ENCODE data around the gene CDS1.
A peak's percentile ranks its signal among the peaks of the same experiment; 100 is the strongest.

Gene CDS1

DNA sequence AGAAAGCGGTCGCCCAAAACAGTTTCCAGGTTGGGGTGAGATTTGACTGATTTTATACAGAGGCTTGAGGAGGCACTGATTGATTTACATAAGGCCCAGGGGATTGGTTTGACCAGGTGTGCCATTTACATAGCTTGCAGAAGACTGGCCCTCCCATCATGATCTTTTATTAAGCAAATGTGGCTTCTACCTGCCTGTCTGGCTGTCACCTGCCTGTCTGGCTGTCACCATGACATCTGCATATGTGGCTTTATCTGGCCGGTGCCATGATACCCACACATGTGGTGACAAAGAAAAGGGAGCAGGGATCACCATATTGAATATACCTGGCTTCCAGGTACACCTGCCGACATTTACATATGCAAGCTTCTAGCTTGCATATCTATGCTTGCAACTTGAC lies 17.0 kb upstream of the CDS1 start:
- DNase-seq (ENCODE audit: low read depth, low spot score), result no peak
- in situ Hi-C loops (cut with HindIII; ENCODE audit: low sequenced_read_pairs), result no loop called here
- TF ChIP-seq, protein P1, sequence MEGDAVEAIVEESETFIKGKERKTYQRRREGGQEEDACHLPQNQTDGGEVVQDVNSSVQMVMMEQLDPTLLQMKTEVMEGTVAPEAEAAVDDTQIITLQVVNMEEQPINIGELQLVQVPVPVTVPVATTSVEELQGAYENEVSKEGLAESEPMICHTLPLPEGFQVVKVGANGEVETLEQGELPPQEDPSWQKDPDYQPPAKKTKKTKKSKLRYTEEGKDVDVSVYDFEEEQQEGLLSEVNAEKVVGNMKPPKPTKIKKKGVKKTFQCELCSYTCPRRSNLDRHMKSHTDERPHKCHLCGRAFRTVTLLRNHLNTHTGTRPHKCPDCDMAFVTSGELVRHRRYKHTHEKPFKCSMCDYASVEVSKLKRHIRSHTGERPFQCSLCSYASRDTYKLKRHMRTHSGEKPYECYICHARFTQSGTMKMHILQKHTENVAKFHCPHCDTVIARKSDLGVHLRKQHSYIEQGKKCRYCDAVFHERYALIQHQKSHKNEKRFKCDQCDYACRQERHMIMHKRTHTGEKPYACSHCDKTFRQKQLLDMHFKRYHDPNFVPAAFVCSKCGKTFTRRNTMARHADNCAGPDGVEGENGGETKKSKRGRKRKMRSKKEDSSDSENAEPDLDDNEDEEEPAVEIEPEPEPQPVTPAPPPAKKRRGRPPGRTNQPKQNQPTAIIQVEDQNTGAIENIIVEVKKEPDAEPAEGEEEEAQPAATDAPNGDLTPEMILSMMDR (IDR thresholded peaks at IDR 0.05; ENCODE audit: low read depth, low read length), result no peak

DNA sequence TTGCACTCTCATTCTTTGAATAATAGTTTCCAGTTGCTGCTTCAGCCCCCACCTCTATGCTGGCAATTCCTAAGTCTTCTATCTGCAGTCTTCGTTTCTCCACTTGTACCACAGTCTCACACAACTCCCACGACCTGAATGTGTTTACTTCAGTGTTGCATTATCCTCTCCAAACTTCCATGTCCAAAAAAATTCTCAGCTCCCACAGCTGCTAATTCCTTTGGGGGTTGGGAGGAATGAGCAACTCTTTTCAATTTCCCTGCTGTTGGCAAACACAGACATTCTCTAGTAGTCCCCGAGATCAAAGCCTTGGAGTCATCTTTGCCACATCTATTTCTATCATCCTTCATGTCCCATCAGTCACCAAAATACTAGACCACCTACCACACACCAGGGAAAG lies 14.4 kb upstream of the CDS1 start:
- DNase-seq (ENCODE audit: low read depth, low spot score), result no peak
- in situ Hi-C loops (cut with HindIII; ENCODE audit: low sequenced_read_pairs), result no loop called here
- TF ChIP-seq, protein P1 (IDR thresholded peaks at IDR 0.05; ENCODE audit: low read depth, low read length), result no peak
- no peak overlapping the region for H3K4me3 ChIP-seq (ENCODE audit: low read depth, low read length)

More for the DNA sequence above, 17.0 kb upstream of the CDS1 start:
- H3K4me3 ChIP-seq (ENCODE audit: low read depth, low read length), result no peak overlapping the region

DNA sequence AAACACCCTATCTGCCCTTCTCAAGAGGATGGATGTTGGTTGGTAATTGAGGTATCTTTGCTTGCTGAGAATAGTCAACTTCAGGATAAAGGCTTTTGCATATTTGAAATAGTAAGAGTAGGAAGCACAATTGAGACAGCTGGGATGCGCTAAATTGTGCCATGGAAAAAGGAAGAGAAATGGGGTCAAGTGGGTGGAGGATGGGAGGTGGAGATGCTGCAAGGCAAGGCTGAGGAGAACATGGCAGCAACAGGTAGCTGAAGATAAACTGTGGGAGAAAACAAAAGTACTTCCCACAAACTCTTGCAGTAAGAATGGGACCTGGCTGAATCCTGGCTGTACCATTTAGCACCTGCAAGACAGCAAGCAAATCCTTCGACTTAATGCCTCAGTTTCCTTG lies 13.9 kb upstream of the CDS1 start:
- TF ChIP-seq, protein P1 (IDR thresholded peaks at IDR 0.05; ENCODE audit: low read depth, low read length), result no peak
- no peak for DNase-seq (ENCODE audit: low read depth, low spot score)
- H3K4me3 ChIP-seq (ENCODE audit: low read depth, low read length), result no peak overlapping the region
- in situ Hi-C loops (cut with HindIII; ENCODE audit: low sequenced_read_pairs), result no loop called here

DNA sequence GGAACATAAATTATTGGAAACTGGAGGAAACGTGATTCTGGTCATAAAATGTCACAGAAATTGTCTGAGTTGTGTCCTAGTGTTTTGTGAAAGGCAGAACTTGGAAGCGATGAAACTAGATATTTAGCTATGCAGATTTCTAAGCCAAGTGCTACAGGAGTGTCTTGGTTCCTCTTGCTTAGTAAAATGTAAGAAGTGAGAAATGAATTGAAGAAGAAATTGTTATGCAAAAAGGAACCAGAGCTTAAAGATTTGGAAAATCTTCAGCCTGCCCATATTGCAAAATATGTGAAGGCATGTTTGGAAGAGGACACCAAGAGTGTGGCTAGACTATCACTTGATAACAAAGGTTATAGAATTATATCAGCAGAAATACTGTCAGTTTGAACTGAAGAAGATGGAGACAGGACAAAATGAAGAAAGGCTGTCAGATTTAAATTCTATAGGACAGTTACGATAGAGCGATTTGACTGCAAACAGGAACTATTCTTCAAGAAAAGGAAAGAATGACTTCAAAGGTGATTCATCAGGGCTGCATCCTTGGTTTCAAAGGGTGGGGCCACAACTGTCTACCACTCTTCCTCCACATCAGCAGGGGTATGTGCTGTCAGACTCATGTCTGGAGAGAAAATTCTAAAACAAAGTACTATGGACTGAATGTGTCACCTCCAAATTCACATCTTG lies 9.4 kb upstream of the CDS1 start:
- DNase-seq (ENCODE audit: low read depth, low spot score), result peak; percentile 18
- no peak overlapping the region for H3K4me3 ChIP-seq (ENCODE audit: low read depth, low read length)
- in situ Hi-C loops (cut with HindIII; ENCODE audit: low sequenced_read_pairs), result no loop called here
- TF ChIP-seq, protein P1 (IDR thresholded peaks at IDR 0.05; ENCODE audit: low read depth, low read length), result no peak

DNA sequence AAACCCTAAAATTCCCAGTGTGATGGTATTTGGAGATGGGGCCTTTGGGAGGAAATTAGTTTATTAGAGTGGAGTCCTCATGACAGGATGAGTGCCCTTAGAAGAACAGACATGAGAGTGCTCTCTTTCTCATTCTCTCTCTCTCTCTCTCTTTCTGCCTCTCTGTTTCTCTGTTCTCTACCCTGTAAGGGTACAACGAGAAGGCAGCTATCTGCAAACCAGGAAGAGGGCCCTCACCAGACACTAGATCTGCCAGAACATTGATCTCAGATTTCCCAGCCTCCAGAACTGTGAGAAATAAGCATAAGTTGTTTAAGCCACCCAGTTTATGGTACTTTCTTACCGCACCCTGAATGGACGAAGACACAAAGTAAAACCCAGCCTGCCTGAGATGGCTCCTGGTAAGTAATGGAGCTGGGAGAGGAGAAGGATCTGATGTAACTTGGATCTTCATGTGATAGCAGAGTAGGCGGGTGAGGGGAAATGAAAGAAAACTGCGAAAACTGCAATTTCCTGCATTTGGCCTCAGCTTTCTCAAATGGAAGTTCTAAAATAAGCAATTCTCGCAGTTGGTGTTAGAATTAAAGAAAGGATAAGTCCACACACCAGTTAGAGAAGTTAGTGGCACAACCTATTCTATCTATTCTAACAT lies 8.7 kb upstream of the CDS1 start:
- TF ChIP-seq, protein P1 (IDR thresholded peaks at IDR 0.05; ENCODE audit: low read depth, low read length), result no peak
- no peak overlapping the region for H3K4me3 ChIP-seq (ENCODE audit: low read depth, low read length)
- in situ Hi-C loops (cut with HindIII; ENCODE audit: low sequenced_read_pairs), result no loop called here
- no peak for DNase-seq (ENCODE audit: low read depth, low spot score)

DNA sequence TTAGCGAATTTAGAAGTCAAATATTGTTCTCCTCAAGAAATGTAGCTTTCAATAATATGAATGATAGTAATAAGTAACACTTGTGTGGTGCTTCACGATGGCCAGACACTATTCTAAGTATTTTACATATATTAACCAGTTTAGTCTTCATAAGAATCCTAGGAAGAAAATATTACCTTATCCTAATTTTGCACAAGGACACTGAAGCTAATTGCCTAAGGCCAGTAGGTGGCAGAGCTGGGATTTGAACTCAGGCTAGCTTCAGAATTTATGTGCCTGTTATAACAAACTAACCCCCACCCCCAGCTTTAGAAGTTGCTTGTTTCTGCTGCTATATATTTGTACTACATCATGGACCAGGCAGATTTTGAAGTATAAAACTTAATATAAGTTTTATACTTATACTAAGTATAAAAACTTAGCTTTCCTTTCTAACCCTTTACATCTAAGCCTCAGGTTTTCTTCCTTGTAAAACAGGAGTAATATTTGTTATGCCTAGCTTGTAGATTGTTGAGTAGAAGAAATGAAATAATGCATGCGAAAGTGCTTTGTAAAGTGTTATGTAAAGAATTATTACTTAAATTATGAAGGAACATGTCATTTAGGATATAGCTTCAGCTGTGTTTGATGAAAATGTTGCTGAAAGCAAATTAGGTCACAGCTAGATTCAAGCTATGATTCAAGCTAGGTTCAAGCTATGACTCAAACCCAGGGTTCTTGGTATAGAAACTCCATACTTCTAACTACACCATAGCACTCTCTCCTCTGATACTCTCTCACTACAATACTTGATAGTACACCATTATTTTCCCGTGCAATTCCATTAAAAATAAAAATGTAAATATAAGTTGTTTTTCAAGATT lies 4.2 kb upstream of the CDS1 start:
- in situ Hi-C loops (cut with HindIII; ENCODE audit: low sequenced_read_pairs), result no loop called here
- TF ChIP-seq, protein P1 (IDR thresholded peaks at IDR 0.05; ENCODE audit: low read depth, low read length), result peak; percentile 79
- no peak overlapping the region for H3K4me3 ChIP-seq (ENCODE audit: low read depth, low read length)
- peak; percentile 65 for DNase-seq (ENCODE audit: low read depth, low spot score)

All from astrocyte of the spinal cord (primary cell).